Nephron (organoid): ENCODE measurements around the gene FXYD7.

ENCODE experiments used
- H3K27ac Mint-ChIP-seq, 3 experiments: 2 replicates each; pipeline ENCODE4 v1.8.0; 2020; ENCODE audit warnings: mixed read lengths in 3 of 3, mild to moderate bottlenecking in 2 of 3, moderate library complexity in 1 of 3
- H3K27me3 Mint-ChIP-seq: 2 replicates; pipeline ENCODE4 v1.8.0; 2021; ENCODE audit warnings: low read depth, mild to moderate bottlenecking, moderate library complexity, mixed read lengths
- H3K36me3 Mint-ChIP-seq: 2 replicates; pipeline ENCODE4 v1.8.0; 2020; ENCODE audit warnings: low read depth, mixed read lengths
- H3K4me1 Mint-ChIP-seq: 2 replicates; pipeline ENCODE4 v1.8.0; 2020; ENCODE audit warnings: mixed read lengths
- H3K4me3 Mint-ChIP-seq, 3 experiments: 2 replicates each; pipeline ENCODE4 v1.8.0; 2020; ENCODE audit warnings: mild to moderate bottlenecking in 3 of 3, mixed read lengths in 3 of 3, moderate library complexity in 2 of 3
- H3K9me3 Mint-ChIP-seq: 2 replicates; pipeline ENCODE4 v1.8.0; 2020; ENCODE audit warnings: mixed read lengths
- CTCF ChIP-seq, 3 experiments: fragments of 200-600 bp; sonication (generic); IDR thresholded peaks; one replicate each; pipeline ENCODE4 v1.5.0; 2021; ENCODE audit warnings: antibody characterized with exemption in 3 of 3; ENCODE audit not compliant: unreplicated experiment in 3 of 3

FXYD7 gene

GRCh38 chr19:35119091-35119490 lies 24.0 kb upstream of the FXYD7 start:
- Mint-ChIP-seq H3K4me3 (no peak overlapping the region), H3K4me1 (peaks cover 24% of the 10 kb centered on the region)
- no peak for TF ChIP-seq CTCF (IDR thresholded peaks at IDR 0.05; ENCODE audit: unreplicated experiment in 3 of 3)

GRCh38 chr19:35119578-35120155 lies 23.4 kb upstream of the FXYD7 start:
- no peak for TF ChIP-seq CTCF (IDR thresholded peaks at IDR 0.05; ENCODE audit: unreplicated experiment in 3 of 3)

More at GRCh38 chr19:35119091-35119490, 24.0 kb upstream of the FXYD7 start:
- H3K9me3 Mint-ChIP-seq = no peaks in the 10 kb centered on the region
- no peaks in the 10 kb centered on the region for H3K36me3 Mint-ChIP-seq
- no peak overlapping the region for H3K27ac Mint-ChIP-seq
- H3K27me3 Mint-ChIP-seq = peaks cover 12% of the 10 kb centered on the region

GRCh38 chr19:35120492-35120891 lies 22.6 kb upstream of the FXYD7 start:
- TF ChIP-seq CTCF (IDR thresholded peaks at IDR 0.05; ENCODE audit: unreplicated experiment in 3 of 3) = no peak

More at GRCh38 chr19:35119578-35120155, 23.4 kb upstream of the FXYD7 start:
- H3K9me3 Mint-ChIP-seq = no peaks in the 10 kb centered on the region
- no peak overlapping the region for H3K4me3 Mint-ChIP-seq
- H3K27ac Mint-ChIP-seq = peak overlapping the region in 1 of 3 experiments; percentile 53
- peaks cover 26% of the 10 kb centered on the region for H3K4me1 Mint-ChIP-seq
- no peaks in the 10 kb centered on the region for H3K36me3 Mint-ChIP-seq
- peaks cover 12% of the 10 kb centered on the region for H3K27me3 Mint-ChIP-seq

GRCh38 chr19:35120898-35121297 lies 22.2 kb upstream of the FXYD7 start:
- Mint-ChIP-seq H3K9me3 (no peaks in the 10 kb centered on the region), H3K27me3 (peaks cover 5% of the 10 kb centered on the region), H3K4me1 (peaks cover 19% of the 10 kb centered on the region), H3K27ac (no peak overlapping the region), H3K36me3 (no peaks in the 10 kb centered on the region), H3K4me3 (no peak overlapping the region)
- no peak for TF ChIP-seq CTCF (IDR thresholded peaks at IDR 0.05; ENCODE audit: unreplicated experiment in 3 of 3)

More at GRCh38 chr19:35120492-35120891, 22.6 kb upstream of the FXYD7 start:
- Mint-ChIP-seq H3K4me3 (no peak overlapping the region), H3K27ac (peak overlapping the region in 1 of 3 experiments; percentile 46), H3K9me3 (no peaks in the 10 kb centered on the region), H3K27me3 (peaks cover 9% of the 10 kb centered on the region), H3K4me1 (peaks cover 23% of the 10 kb centered on the region), H3K36me3 (no peaks in the 10 kb centered on the region)

- TF ChIP-seq CTCF (IDR thresholded peaks at IDR 0.05; ENCODE audit: unreplicated experiment in 3 of 3) = no peak
- no peaks in the 10 kb centered on the region for H3K9me3 Mint-ChIP-seq
These were observed 20.1 kb upstream of the FXYD7 start for GRCh38 chr19:35122687-35123551.

More at GRCh38 chr19:35122687-35123551, 20.1 kb upstream of the FXYD7 start:
- peaks cover 4% of the 10 kb centered on the region for H3K27me3 Mint-ChIP-seq
- no peak overlapping the region for H3K4me3 Mint-ChIP-seq
- peaks cover 18% of the 10 kb centered on the region for H3K4me1 Mint-ChIP-seq
- H3K36me3 Mint-ChIP-seq = no peaks in the 10 kb centered on the region
- no peak overlapping the region for H3K27ac Mint-ChIP-seq
